Astrocyte (in vitro differentiated cells and primary cell): ENCODE results near the gene ARPP21. TPM values are rescaled to one million over a fixed set of nuclear protein-coding genes. Genes with fewer than 3 reads are reported as not detected.

Experiments
- DNase-seq: peaks from one replicate; pipeline ENCODE4 v3.0.0-alpha.2; 2010; ENCODE audit warnings: low read depth
- FAIRE-seq: peaks from 2 replicates; lab custom pipeline; 2011; peaks lifted over from hg19 to GRCh38; lab: Jason Lieb, UNC
- H2AFZ ChIP-seq: 2 replicates; pipeline ENCODE4 v1.6.0; 2012; ENCODE audit warnings: low read depth, low read length, inconsistent platforms
- H3K27ac ChIP-seq: 2 replicates; pipeline ENCODE4 v1.5.1; 2011; ENCODE audit warnings: low read depth, low read length, inconsistent platforms
- H3K27me3 ChIP-seq: 2 replicates; pipeline ENCODE4 v1.6.0; 2011; ENCODE audit warnings: low read length, inconsistent platforms; ENCODE audit not compliant: insufficient read depth
- H3K36me3 ChIP-seq: 2 replicates; pipeline ENCODE4 v1.5.1; 2011; ENCODE audit warnings: low read length, inconsistent platforms; ENCODE audit not compliant: insufficient read depth
- H3K4me1 ChIP-seq: 2 replicates; pipeline ENCODE4 v1.5.1; 2011; ENCODE audit warnings: low read length, inconsistent platforms; ENCODE audit not compliant: insufficient read depth
- H3K4me2 ChIP-seq: 2 replicates; pipeline ENCODE4 v1.6.0; 2012; ENCODE audit warnings: low read length, inconsistent platforms
- H3K4me3 ChIP-seq: 2 replicates; pipeline ENCODE4 v1.5.1; 2011; ENCODE audit warnings: low read depth, mild to moderate bottlenecking, low read length, inconsistent platforms; ENCODE audit not compliant: insufficient read depth
- H3K79me2 ChIP-seq: 2 replicates; pipeline ENCODE4 v1.6.0; 2012; ENCODE audit warnings: mild to moderate bottlenecking, low read length, inconsistent platforms; ENCODE audit not compliant: insufficient read depth
- H3K9ac ChIP-seq: 2 replicates; pipeline ENCODE4 v1.6.0; 2012; ENCODE audit warnings: mild to moderate bottlenecking, low read length, inconsistent platforms
- H3K9me3 ChIP-seq: 2 replicates; pipeline ENCODE4 v1.5.1; 2012; ENCODE audit warnings: low read depth, mild to moderate bottlenecking, low read length, inconsistent platforms; ENCODE audit not compliant: insufficient read depth
- H4K20me1 ChIP-seq: 2 replicates; pipeline ENCODE4 v1.6.0; 2012; ENCODE audit warnings: low read length, inconsistent platforms; ENCODE audit not compliant: insufficient read depth
- H3K27ac Mint-ChIP-seq: one replicate; pipeline ENCODE4 v1.8.0; 2021; ENCODE audit warnings: mild to moderate bottlenecking, mixed read lengths; ENCODE audit not compliant: unreplicated experiment
- H3K27me3 Mint-ChIP-seq: one replicate; pipeline ENCODE4 v1.8.0; 2021; ENCODE audit warnings: low read depth, mixed read lengths; ENCODE audit not compliant: unreplicated experiment
- H3K36me3 Mint-ChIP-seq: one replicate; pipeline ENCODE4 v1.8.0; 2021; ENCODE audit warnings: low read depth, mixed read lengths; ENCODE audit not compliant: unreplicated experiment
- H3K4me1 Mint-ChIP-seq: one replicate; pipeline ENCODE4 v1.8.0; 2021; ENCODE audit warnings: low read depth, mixed read lengths; ENCODE audit not compliant: unreplicated experiment
- H3K4me3 Mint-ChIP-seq: one replicate; pipeline ENCODE4 v1.8.0; 2021; ENCODE audit warnings: mild to moderate bottlenecking, moderate library complexity, mixed read lengths; ENCODE audit not compliant: unreplicated experiment
- H3K9me3 Mint-ChIP-seq: one replicate; pipeline ENCODE4 v1.8.0; 2021; ENCODE audit warnings: mild to moderate bottlenecking, mixed read lengths; ENCODE audit not compliant: unreplicated experiment
- EZH2 ChIP-seq: IDR thresholded peaks from 2 replicates; pipeline ENCODE4 v1.6.1; 2012; ENCODE audit warnings: mild to moderate bottlenecking, low read length, inconsistent platforms; ENCODE audit not compliant: insufficient read depth
- total RNA-seq: library from RNA; stranded (reverse); gene quantifications from 2 replicates; pipeline ENCODE4 v1.2.1, GENCODE V29; 2021
- TF ChIP-seq, protein P1 (sequence below): IDR thresholded peaks from 2 replicates; pipeline ENCODE4 v1.5.1; 2011; ENCODE audit warnings: low read depth, mild to moderate bottlenecking, inconsistent platforms, low read length, moderate library complexity; ENCODE audit not compliant: insufficient read depth

ARPP21 gene
- total RNA-seq, 1 donor from 2014 or later, result 0.45 TPM

DNA sequence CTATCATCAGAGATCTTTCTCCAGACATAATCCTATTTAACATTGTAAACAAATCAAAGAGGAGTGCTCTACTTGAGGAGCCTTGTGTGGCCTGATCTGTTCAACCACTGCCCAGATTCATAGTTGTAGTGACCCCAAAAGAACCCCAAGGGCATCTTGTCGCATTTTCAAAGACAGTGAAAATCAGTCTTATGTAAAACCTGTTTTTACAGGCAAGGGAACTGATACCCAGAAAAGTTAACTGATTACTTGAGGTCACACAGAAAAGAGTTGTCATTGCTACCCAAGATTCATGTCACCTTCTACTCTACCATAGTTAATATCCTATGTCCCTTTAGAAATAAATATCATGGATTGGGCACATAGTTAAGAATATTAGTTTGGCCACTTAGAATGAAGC is 40.5 kb upstream of the ARPP21 start:
- H3K4me2 ChIP-seq, result no peak overlapping the region
- no peaks in the 10 kb centered on the region for H3K36me3 Mint-ChIP-seq
- TF ChIP-seq EZH2, result no peak
- TF ChIP-seq, protein P1, sequence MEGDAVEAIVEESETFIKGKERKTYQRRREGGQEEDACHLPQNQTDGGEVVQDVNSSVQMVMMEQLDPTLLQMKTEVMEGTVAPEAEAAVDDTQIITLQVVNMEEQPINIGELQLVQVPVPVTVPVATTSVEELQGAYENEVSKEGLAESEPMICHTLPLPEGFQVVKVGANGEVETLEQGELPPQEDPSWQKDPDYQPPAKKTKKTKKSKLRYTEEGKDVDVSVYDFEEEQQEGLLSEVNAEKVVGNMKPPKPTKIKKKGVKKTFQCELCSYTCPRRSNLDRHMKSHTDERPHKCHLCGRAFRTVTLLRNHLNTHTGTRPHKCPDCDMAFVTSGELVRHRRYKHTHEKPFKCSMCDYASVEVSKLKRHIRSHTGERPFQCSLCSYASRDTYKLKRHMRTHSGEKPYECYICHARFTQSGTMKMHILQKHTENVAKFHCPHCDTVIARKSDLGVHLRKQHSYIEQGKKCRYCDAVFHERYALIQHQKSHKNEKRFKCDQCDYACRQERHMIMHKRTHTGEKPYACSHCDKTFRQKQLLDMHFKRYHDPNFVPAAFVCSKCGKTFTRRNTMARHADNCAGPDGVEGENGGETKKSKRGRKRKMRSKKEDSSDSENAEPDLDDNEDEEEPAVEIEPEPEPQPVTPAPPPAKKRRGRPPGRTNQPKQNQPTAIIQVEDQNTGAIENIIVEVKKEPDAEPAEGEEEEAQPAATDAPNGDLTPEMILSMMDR, result no peak
- H3K27me3 ChIP-seq, result no peaks in the 10 kb centered on the region
- no peaks in the 10 kb centered on the region for H3K4me1 ChIP-seq
- H3K9ac ChIP-seq, result no peak overlapping the region
- FAIRE-seq (no peak), DNase-seq (no peak)
- H3K9me3 ChIP-seq, result no peaks in the 10 kb centered on the region
- H3K27me3 Mint-ChIP-seq, result peaks cover 2% of the 10 kb centered on the region
- H3K36me3 ChIP-seq, result no peaks in the 10 kb centered on the region
- no peak overlapping the region for H2AFZ ChIP-seq
- H3K4me3 ChIP-seq, result no peak overlapping the region
- H3K4me1 Mint-ChIP-seq, result no peaks in the 10 kb centered on the region
- no peak overlapping the region for H3K27ac ChIP-seq
- no peaks in the 10 kb centered on the region for H4K20me1 ChIP-seq
- no peak overlapping the region for H3K27ac Mint-ChIP-seq
- H3K9me3 Mint-ChIP-seq, result peaks cover 4% of the 10 kb centered on the region
- no peak overlapping the region for H3K4me3 Mint-ChIP-seq
- H3K79me2 ChIP-seq, result no peaks in the 10 kb centered on the region

DNA sequence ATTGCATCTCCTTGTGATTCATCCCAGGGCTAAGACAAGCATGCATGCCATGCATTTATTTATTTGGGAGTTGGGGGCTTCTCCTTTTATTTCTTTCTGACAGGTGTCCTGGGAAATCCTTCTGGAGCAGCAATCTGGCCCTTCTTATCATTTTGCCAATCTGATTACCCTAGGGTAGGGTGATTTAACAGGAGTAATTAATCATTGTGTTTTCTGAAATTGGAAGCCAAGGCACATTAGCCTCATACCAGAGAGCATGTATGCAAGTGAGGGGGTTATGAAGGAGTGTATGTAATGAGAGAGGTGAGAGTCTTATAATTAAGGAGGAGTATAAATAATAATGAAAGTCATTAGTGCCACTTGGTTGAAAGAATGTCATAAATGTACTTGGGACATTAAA is 37.4 kb upstream of the ARPP21 start:
- FAIRE-seq (no peak), DNase-seq (no peak)
- Mint-ChIP-seq H3K27ac (no peak overlapping the region), H3K9me3 (peaks cover 3% of the 10 kb centered on the region), H3K36me3 (no peaks in the 10 kb centered on the region), H3K27me3 (peaks cover 2% of the 10 kb centered on the region), H3K4me3 (no peak overlapping the region), H3K4me1 (no peaks in the 10 kb centered on the region)
- no peaks in the 10 kb centered on the region for H3K36me3 ChIP-seq
- H3K4me3 ChIP-seq, result no peak overlapping the region
- H3K79me2 ChIP-seq, result no peaks in the 10 kb centered on the region
- H3K4me1 ChIP-seq, result no peaks in the 10 kb centered on the region
- TF ChIP-seq EZH2, result no peak
- TF ChIP-seq, protein P1, result no peak
- H3K27me3 ChIP-seq, result no peaks in the 10 kb centered on the region
- no peak overlapping the region for H2AFZ ChIP-seq
- no peaks in the 10 kb centered on the region for H3K9me3 ChIP-seq
- H4K20me1 ChIP-seq, result no peaks in the 10 kb centered on the region
- H3K9ac ChIP-seq, result no peak overlapping the region
- no peak overlapping the region for H3K27ac ChIP-seq
- no peak overlapping the region for H3K4me2 ChIP-seq

DNA sequence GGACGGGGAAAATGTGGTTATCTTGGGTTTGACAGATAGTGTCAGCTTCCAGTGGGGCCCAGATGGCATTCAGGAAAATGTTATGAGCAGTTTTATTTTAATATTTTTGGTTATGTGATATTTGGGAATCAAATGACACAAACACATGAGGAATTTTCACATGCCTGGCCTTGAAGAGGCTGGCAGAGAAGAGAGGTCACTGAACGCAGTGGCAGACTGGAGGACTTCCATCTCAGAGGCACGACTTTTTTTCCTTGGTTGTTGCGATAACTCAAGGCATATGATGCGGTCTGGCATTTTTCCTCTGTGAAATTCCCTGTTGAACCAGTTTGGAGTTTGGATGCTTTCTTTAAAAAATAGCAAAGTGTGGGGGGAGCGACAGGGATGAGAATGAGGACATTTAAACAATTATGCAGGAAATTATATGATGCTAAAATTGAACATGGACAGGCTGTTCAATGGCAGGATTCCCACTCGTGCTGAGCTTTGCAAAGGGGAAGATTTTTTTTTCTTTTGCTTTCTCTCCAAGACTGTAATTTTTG is 36.9 kb upstream of the ARPP21 start:
- Histone ChIP-seq H3K36me3 (no peaks in the 10 kb centered on the region), H2AFZ (no peak overlapping the region), H3K9ac (no peak overlapping the region), H3K79me2 (no peaks in the 10 kb centered on the region), H3K9me3 (no peaks in the 10 kb centered on the region), H3K4me1 (no peaks in the 10 kb centered on the region), H3K4me2 (no peak overlapping the region), H3K27me3 (no peaks in the 10 kb centered on the region), H3K4me3 (no peak overlapping the region), H3K27ac (no peak overlapping the region), H4K20me1 (no peaks in the 10 kb centered on the region)
- Mint-ChIP-seq H3K4me1 (no peaks in the 10 kb centered on the region), H3K36me3 (no peaks in the 10 kb centered on the region), H3K27ac (no peak overlapping the region), H3K27me3 (peaks cover 2% of the 10 kb centered on the region), H3K4me3 (no peak overlapping the region), H3K9me3 (peaks cover 3% of the 10 kb centered on the region)
- TF ChIP-seq, protein P1, result no peak
- no peak for TF ChIP-seq EZH2
- no peak for FAIRE-seq
- no peak for DNase-seq
